Measurements from ENCODE around the gene C1QBP.
"Not testable (repeated sequence)": the region's sequence is repeated elsewhere in the genome, so short reads cannot be mapped to it uniquely, and the experiment has no call there.

The C1QBP gene, protein sequence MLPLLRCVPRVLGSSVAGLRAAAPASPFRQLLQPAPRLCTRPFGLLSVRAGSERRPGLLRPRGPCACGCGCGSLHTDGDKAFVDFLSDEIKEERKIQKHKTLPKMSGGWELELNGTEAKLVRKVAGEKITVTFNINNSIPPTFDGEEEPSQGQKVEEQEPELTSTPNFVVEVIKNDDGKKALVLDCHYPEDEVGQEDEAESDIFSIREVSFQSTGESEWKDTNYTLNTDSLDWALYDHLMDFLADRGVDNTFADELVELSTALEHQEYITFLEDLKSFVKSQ

GRCh38 chr17:5438716-5439445 is at the start of gene C1QBP:
TSS of gene C1QBP (minus strand) at chr17:5439155. CDS start at chr17:5439073, 82 bp downstream.
- DNase-seq = peak; percentile 97

GRCh38 chr17:5488752-5489151 is 49.8 kb upstream of the C1QBP start:
- no peak for DNase-seq

DNA sequence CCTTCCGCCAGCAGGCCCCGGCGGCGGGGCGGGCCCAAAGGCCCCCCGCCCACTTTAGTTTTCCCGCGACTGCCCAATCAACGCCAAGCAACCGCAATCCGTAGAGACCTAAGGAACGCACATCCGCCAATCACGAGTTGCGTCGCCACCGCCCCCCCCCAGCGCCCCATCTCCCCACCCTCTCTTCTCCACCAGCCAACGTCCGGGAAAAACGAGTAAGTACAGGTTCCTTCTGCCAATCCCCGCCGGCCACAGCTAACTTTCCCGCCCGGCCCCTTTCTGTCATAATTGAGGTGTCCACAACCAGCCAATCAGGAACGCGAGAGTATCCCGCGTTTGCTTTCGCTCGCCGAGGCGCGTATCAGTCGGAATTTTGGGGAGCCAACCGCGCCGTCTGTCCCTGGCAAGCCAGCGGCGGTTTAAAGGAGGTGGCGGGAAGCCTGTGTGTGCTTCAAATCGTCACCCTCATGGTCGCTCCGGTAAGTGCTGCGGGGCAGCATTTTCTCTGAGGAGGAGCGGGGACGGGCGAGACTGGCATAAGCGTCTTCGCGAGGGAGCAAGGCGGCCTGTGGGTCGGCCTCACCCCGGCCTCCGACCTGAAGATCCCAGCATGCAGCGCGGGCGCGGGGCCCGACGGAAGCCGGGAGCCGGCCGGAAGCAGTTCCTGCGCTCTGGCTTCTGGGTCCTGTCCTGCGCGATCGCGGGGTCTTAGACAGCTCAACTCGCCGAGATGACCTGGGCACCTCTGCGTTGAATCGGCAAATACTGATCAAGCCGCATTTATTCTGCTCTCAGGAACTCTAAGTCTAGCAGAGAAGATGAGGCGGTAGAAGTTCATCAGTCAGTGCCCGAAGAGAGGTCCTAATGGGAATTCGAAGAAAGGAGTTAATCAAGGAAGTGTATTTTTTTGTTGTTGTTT is 47.5 kb upstream of the C1QBP start, which contains the start of gene MIS12:
Gene MIS12 (plus strand): TSS at position 361 of the 919 bp plus-strand sequence. CDS start 2,297 bp downstream, outside the sequence.
- peak; percentile 90 for DNase-seq

DNA sequence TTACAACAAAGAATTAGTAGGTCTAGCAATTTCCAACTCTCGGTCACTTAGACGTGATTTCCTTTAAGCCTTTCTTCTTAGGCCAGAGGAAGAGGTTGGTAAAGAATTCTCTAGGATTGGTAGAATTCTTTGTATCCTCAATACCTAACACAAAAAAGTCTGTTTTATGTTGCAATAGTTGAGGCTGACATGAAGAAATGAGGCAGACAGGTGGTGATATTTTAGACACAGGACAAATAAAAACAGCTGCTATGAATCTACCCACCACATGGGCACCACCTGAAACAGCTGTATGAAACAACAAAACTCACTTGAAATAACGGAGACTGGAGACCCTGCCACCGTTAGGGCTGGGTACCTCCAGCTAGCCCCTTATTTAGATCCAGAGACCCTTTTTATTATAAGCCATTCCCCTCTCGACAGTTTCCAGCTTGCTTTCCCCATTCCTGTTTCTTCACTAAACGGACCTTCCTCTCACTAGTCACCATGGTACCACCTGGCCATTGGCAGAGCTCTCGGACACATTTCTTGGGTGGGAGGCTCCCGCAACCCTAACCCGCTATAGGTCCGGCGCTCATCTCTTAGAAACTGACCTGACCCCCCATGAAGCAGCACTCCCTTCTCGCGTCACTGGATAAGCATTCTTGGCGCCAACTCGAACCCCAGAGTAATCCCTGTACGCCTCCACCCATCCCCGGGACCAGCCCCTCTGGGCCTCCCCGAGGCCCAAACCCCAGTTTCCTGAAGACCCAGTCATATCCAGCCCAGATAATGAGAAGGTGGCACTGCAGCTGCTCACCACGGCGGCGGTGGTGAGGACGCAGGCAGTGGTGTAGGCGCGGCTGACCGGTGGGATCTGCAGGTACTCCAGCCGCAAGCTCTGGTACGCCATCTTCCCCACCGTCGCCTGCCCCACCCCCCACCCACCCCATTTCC is 46.6 kb upstream of the C1QBP start, which contains the start of gene DERL2:
Gene DERL2 (minus strand): TSS at position 909 of the 936 bp plus-strand sequence. CDS start 17 bp downstream, at position 892.
- no peak for DNase-seq

GRCh38 chr17:5481451-5481850 is 42.5 kb upstream of the C1QBP start:
- DNase-seq = no peak

DNA sequence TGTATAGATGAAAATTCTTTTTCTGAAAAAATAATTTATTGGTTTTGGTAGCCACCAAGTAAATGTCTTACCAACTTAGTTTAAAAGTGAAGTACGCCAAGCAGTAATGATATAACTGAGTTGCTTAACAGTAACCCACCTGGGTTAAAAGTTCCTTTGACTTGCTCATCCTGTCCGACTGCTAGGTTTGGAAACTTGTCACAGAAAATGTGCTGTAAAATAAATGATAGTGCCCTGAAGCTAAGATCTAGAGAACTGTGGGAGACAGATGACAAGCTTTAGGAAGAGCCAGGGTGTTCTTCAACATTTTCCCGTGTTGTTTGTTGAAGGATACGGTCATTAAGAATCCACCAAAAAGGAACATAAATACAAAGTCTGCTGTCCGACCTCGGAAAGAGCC is 42.0 kb upstream of the C1QBP start:
- no peak for DNase-seq

GRCh38 chr17:5478992-5479391 is 40.0 kb upstream of the C1QBP start:
- no peak for DNase-seq

GRCh38 chr17:5473906-5474305 is 35.0 kb upstream of the C1QBP start:
- no peak for DNase-seq

DNA sequence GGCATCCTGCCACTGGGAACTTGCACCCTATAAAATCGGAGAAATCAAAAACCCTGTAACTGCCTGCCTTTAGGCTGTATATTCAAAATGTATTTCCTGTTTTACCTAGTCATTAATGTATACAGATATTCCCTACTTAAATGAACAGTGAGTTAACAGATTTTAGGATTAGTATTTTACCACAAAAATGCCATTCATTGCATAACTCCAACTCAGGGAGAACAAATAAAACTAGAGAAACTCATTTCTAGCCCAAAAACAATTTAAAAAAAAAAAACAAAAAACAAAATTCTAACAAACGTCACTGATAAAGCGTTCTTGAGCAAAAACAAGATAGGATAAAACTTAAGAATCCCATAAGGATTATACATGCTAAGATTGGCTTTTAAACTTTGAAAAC is 33.6 kb upstream of the C1QBP start:
- DNase-seq = no peak

GRCh38 chr17:5468075-5468473 is 29.1 kb upstream of the C1QBP start:
- peak; percentile 41 for DNase-seq

DNA sequence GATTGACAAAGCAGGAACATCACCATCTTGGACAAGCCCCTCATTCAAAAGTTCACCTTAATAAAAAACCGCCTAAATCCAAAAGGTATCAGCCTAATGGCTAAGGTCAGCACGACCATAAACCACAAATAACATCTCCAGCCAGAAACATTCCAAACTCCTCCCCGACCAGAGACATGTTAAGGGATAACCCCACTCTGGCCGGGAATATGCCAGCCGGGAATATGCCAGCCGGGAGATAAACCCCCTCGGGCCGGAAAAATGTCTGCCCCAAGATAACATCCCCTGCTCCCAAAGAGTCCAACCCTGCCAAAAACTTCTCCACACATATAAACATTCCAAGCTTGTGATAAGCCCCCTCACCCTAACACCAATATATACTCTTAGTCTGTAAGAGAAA is 28.5 kb upstream of the C1QBP start:
- DNase-seq = no peak

DNA sequence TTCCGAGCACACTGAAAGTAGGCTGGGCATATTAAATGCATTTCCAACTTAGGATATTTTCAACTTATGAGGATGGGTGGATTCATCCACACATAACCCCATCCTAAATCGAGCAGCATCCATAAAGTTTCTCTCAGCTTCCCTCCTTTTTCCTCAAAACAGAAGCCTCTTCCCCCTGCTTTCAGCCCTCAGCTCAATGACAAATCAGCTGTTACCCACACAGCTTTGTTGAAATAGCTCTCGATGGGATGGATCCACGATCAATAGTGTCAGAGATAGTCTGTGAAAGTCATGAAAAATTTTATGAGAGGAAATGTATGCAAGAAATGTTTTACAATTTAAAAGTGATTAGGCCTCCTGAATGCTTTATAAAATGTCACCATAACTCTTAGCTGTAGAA is 27.3 kb upstream of the C1QBP start:
- no peak for DNase-seq

GRCh38 chr17:5464717-5465507 is 26.0 kb upstream of the C1QBP start:
- no peak for DNase-seq

DNA sequence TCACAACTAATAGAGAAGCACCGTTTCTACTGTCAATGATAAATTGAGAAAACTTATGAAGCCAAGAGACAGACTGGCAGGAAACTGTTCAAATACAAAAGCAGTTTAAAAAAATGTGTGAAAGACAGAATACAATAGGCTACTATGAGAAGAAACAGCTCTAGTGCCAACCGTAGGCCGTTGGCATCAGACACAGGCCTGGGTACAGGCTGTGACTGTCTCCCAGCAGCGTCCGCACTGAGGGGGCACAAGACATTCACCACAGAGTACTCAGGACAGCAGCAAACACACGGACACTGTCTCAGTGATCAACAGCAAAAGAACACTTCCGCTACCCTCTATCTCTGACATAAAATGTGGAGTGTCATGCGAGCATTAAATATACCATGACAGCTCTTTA is 7.8 kb upstream of the C1QBP start:
- DNase-seq = no peak

- no peak for DNase-seq
Observed at GRCh38 chr17:5444209-5444608, 5.3 kb upstream of the C1QBP start.

DNA sequence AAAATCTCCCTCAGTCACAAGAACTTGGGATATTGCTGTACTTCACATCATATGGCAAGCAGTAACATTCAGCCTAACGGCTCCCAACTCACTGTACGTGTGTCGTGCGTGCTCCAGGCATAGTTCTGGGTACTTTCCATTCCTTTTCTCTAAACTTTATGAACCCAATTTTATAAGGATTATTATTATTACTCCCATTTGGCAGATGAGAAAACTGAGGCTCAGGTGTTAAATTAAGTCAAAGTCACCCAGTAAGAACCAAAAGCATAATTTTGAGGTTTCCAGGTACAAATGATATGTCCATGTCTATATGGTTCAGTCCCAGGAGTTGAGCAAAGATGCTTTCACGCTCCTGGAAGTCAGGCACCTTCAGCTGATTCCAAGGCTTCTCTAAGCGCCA is 4.8 kb upstream of the C1QBP start:
- DNase-seq = no peak

GRCh38 chr17:5439446-5439764 is 450 bp upstream of the C1QBP start:
- no peak for DNase-seq

DNA sequence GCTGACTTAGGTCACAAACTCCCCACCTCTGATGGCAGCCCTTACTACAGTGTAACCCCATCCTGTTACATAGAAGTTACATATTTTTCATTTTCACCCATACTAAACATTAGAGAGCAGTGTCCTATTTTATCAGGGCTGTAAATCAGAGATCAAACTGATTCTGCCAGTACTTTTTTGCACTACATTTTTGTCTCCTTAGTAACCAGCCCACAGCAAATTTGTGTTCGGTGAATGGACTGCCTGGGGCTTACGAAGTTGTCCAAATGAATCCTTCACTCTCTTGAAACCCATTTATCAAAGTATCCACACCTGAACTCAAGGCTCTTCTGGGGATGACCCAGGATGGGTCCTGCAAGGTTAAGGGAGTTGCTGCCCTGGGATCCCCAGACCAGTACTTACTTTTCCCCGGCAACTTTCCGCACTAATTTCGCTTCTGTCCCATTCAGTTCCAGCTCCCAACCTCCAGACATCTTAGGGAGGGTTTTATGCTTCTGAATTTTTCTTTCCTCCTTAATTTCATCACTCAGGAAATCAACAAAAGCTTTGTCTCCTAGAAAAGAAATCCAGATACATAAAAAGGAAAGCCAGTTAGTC is 1.1 kb downstream of the C1QBP start:
- DNase-seq = no peak

GRCh38 chr17:5435781-5436315 is 3.1 kb downstream of the C1QBP start:
- DNase-seq = not testable (repeated sequence)

GRCh38 chr17:5434984-5435383 is 4.0 kb downstream of the C1QBP start:
- DNase-seq = no peak

All from activated CD4-positive, CD25-positive, alpha-beta regulatory T cell treated with anti-CD3 and anti-CD28 coated beads, Interleukin-2, amount 50 U/mL, for 72 hours (primary cell).